Gastroesophageal sphincter (tissue), 4 donors: Measurements from ENCODE around the gene FOXJ3. TPM values are rescaled to one million over a fixed set of nuclear protein-coding genes. Genes with fewer than 3 reads are reported as not detected.
A peak's percentile ranks its signal among the peaks of the same experiment; 100 is the strongest.

Experiments
- ATAC-seq: fragments of 150-250 bp; one replicate; pipeline ENCODE4 v1.9.1; 2016; ENCODE audit warnings: mild to moderate bottlenecking, moderate library complexity
- H3K27ac ChIP-seq, 4 donors: fragments of 200-600 bp; sonication (generic) in 3 of 4; 1 replicate in 3 of 4; 2 replicates in 1 of 4; pipeline ENCODE4 v1.5.1; 2016 to 2019
- H3K27me3 ChIP-seq: fragments of 200-600 bp; sonication (generic); one replicate; pipeline ENCODE4 v1.5.1; 2019
- H3K36me3 ChIP-seq, 2 donors: fragments of 200-600 bp; sonication (generic); one replicate each; pipeline ENCODE4 v1.5.1; 2019; ENCODE audit warnings: control low read depth in 1 of 2
- H3K4me1 ChIP-seq, 3 donors: fragments of 200-600 bp; sonication (generic); 1 replicate in 2 of 3; 2 replicates in 1 of 3; pipeline ENCODE4 v1.5.1; 2016 to 2019; ENCODE audit warnings: control low read depth in 2 of 3
- H3K4me3 ChIP-seq, 2 donors: fragments of 200-600 bp; sonication (generic); one replicate each; pipeline ENCODE4 v1.5.1; 2019; ENCODE audit warnings: mild to moderate bottlenecking in 1 of 2, moderate library complexity in 1 of 2
- H3K9me3 ChIP-seq, 3 donors: fragments of 200-600 bp; sonication (generic); one replicate each; pipeline ENCODE4 v1.5.1; 2017 to 2019; ENCODE audit warnings: control low read depth in 2 of 3
- CTCF ChIP-seq, 4 experiments: fragments of 200-600 bp in 2 of 4; fragments of 450-650 bp in 2 of 4; sonication (generic) in 1 of 4; IDR thresholded peaks; one replicate each; pipeline ENCODE4 v1.5.1; 2017 to 2019; ENCODE audit warnings: antibody characterized with exemption in 4 of 4, mild to moderate bottlenecking in 2 of 4, moderate library complexity in 2 of 4
- EP300 ChIP-seq: sonication (generic); formaldehyde crosslinking; IDR thresholded peaks from one replicate; pipeline ENCODE4 v1.6.1; 2017; ENCODE audit warnings: antibody characterized with exemption, mild to moderate bottlenecking
- POLR2A ChIP-seq, 2 donors: fragments of 450-650 bp; IDR thresholded peaks; one replicate each; pipeline ENCODE4 v1.6.1; 2017; ENCODE audit warnings: antibody characterized with exemption in 2 of 2, mild to moderate bottlenecking in 2 of 2, moderate library complexity in 1 of 2
- POLR2AphosphoS5 ChIP-seq: sonication (generic); formaldehyde crosslinking; IDR thresholded peaks from one replicate; pipeline ENCODE4 v1.6.1; 2017; ENCODE audit warnings: antibody characterized with exemption
- WGBS, 2 donors: methylation state at CpG; one replicate each; pipeline ENCODE4 v1.1.5; 2018; ENCODE audit warnings: low coverage in 1 of 2; 5-methylcytosine and 5-hydroxymethylcytosine counted together
- total RNA-seq, 4 donors: library from RNA; depleted of rRNA; stranded (reverse); fragments of >200 nt; gene quantifications; one replicate each; pipeline ENCODE4 v1.1.0, GENCODE V29; 2016

The FOXJ3 gene
- total RNA-seq, 4 donors from 2014 or later = 36.3 to 57.1 (median 41.4) TPM

GRCh38 chr1:42324398-42325013 is 10.5 kb downstream of the FOXJ3 start:
- Histone ChIP-seq H3K36me3 (no peaks in the 10 kb centered on the region), H3K9me3 (no peaks in the 10 kb centered on the region), H3K4me1 (peaks cover 29 to 77% (median 30%) of the 10 kb centered on the region in 3 donors), H3K27ac (no peak overlapping the region), H3K27me3 (no peaks in the 10 kb centered on the region), H3K4me3 (no peak overlapping the region)
- 82 to 89% methylated on average over 6 of the region's 6 CpGs for WGBS, 2 donors
- ATAC-seq = no peak
- TF ChIP-seq POLR2A (IDR thresholded peaks at IDR 0.05) (no peak), POLR2AphosphoS5 (no peak), EP300 (no peak), CTCF (IDR thresholded peaks at IDR 0.05) (no peak)

GRCh38 chr1:42323551-42323950 is 11.5 kb downstream of the FOXJ3 start:
- no peaks in the 10 kb centered on the region for H3K36me3 ChIP-seq
- 75 to 77% methylated on average over 2 of the region's 2 CpGs for WGBS, 2 donors
- H3K4me3 ChIP-seq = no peak overlapping the region
- peaks cover 33 to 78% (median 35%) of the 10 kb centered on the region in 3 donors for H3K4me1 ChIP-seq
- no peak for TF ChIP-seq EP300
- no peak for TF ChIP-seq CTCF (IDR thresholded peaks at IDR 0.05)
- no peaks in the 10 kb centered on the region for H3K9me3 ChIP-seq
- no peak for ATAC-seq
- H3K27ac ChIP-seq = peak overlapping the region in 1 of 4 donors; percentile 55
- H3K27me3 ChIP-seq = no peaks in the 10 kb centered on the region

GRCh38 chr1:42322577-42322976 is 12.5 kb downstream of the FOXJ3 start:
- no peak for ATAC-seq
- H3K4me3 ChIP-seq = no peak overlapping the region

GRCh38 chr1:42321731-42322130 is 13.3 kb downstream of the FOXJ3 start:
- TF ChIP-seq POLR2AphosphoS5 = no peak
- no peak for TF ChIP-seq EP300
- no peak for TF ChIP-seq CTCF (IDR thresholded peaks at IDR 0.05)
- no peak for TF ChIP-seq POLR2A (IDR thresholded peaks at IDR 0.05)
- H3K27me3 ChIP-seq = no peaks in the 10 kb centered on the region
- H3K4me1 ChIP-seq = peaks cover 33 to 91% (median 35%) of the 10 kb centered on the region in 3 donors
- no peak overlapping the region for H3K4me3 ChIP-seq
- 54 to 73% methylated on average over 4 of the region's 4 CpGs for WGBS, 2 donors
- H3K27ac ChIP-seq = peak overlapping the region in 2 of 4 donors; percentile 54 to 56
- H3K36me3 ChIP-seq = no peaks in the 10 kb centered on the region
- H3K9me3 ChIP-seq = no peaks in the 10 kb centered on the region
- ATAC-seq = no peak

More at GRCh38 chr1:42322577-42322976, 12.5 kb downstream of the FOXJ3 start:
- Histone ChIP-seq H3K27me3 (no peaks in the 10 kb centered on the region), H3K4me1 (peaks cover 33 to 83% (median 35%) of the 10 kb centered on the region in 3 donors), H3K27ac (peak overlapping the region; percentile 43 to 56 (median 54)), H3K9me3 (no peaks in the 10 kb centered on the region), H3K36me3 (no peaks in the 10 kb centered on the region)
- 0 to 22% methylated on average over 1 of the region's 1 CpG for WGBS, 2 donors
- TF ChIP-seq POLR2A (IDR thresholded peaks at IDR 0.05) = no peak
- peak; percentile 62 for TF ChIP-seq POLR2AphosphoS5

- H3K27ac ChIP-seq = peak overlapping the region in 3 of 4 donors; percentile 37 to 64 (median 40)
- no peak for TF ChIP-seq POLR2AphosphoS5
- TF ChIP-seq CTCF (IDR thresholded peaks at IDR 0.05) = no peak
- no peak for TF ChIP-seq POLR2A (IDR thresholded peaks at IDR 0.05)
- TF ChIP-seq EP300 = no peak
- no peaks in the 10 kb centered on the region for H3K9me3 ChIP-seq
- no peak overlapping the region for H3K4me3 ChIP-seq
- peaks cover 32 to 94% (median 35%) of the 10 kb centered on the region in 3 donors for H3K4me1 ChIP-seq
- no peaks in the 10 kb centered on the region for H3K36me3 ChIP-seq
- no peaks in the 10 kb centered on the region for H3K27me3 ChIP-seq
- no peak for ATAC-seq
- 23 to 59% methylated on average over 1 to 2 of the region's 2 CpGs for WGBS, 2 donors
Measured at GRCh38 chr1:42320708-42321107, 14.3 kb downstream of the FOXJ3 start.
